WTC11 (cell line): ENCODE measurements around the gene ATP2B1. TPM values are rescaled to one million over a fixed set of nuclear protein-coding genes. Genes with fewer than 3 reads are reported as not detected.
A peak's percentile ranks its signal among the peaks of the same experiment; 100 is the strongest.

Experiments
- ATAC-seq: fragments of 200-7000 bp; cut with Tn5 transposase; 2 replicates; pipeline ENCODE4 v1.10.0; 2021; ENCODE audit warnings: mild to moderate bottlenecking, moderate library complexity
- CTCF ChIA-PET: fragments of 300-600 bp; sonication (Branson Sonifier 250); formaldehyde crosslinking; loops from one replicate; lab custom pipeline; 2021; ENCODE audit warnings: antibody characterized with exemption; lab: Charles Lee
- POLR2A ChIA-PET: fragments of 350-600 bp; sonication (Branson Sonifier 250); formaldehyde crosslinking; loops from one replicate; lab custom pipeline; 2021; ENCODE audit warnings: antibody characterized with exemption; lab: Charles Lee
- DNase-seq: peaks from one replicate; pipeline ENCODE4 v3.0.0; 2021; ENCODE audit warnings: low spot score
- H3K27ac Mint-ChIP-seq: 2 replicates; pipeline ENCODE4 v1.8.0; 2021; ENCODE audit warnings: mixed read lengths
- H3K27me3 Mint-ChIP-seq: 2 replicates; pipeline ENCODE4 v1.8.0; 2021; ENCODE audit warnings: low read depth, mild to moderate bottlenecking, moderate library complexity, mixed read lengths
- H3K36me3 Mint-ChIP-seq: 2 replicates; pipeline ENCODE4 v1.8.0; 2021; ENCODE audit warnings: mixed read lengths
- H3K4me1 Mint-ChIP-seq: 2 replicates; pipeline ENCODE4 v1.8.0; 2022; ENCODE audit warnings: mixed read lengths
- H3K4me3 Mint-ChIP-seq: 2 replicates; pipeline ENCODE4 v1.8.0; 2021; ENCODE audit warnings: mild to moderate bottlenecking, moderate library complexity, mixed read lengths
- H3K9me3 Mint-ChIP-seq: 2 replicates; pipeline ENCODE4 v1.8.0; 2021; ENCODE audit warnings: mixed read lengths
- ATF1 ChIP-seq: sonication (generic); formaldehyde crosslinking; IDR thresholded peaks from 2 replicates; pipeline ENCODE4 v1.8.1; 2023; ENCODE audit warnings: mild to moderate bottlenecking, moderate library complexity, missing genetic modification reagents
- ATF2 ChIP-seq: sonication (generic); formaldehyde crosslinking; IDR thresholded peaks from 2 replicates; pipeline ENCODE4 v1.8.1; 2022; ENCODE audit warnings: low read depth, missing genetic modification reagents, borderline replicate concordance
- E2F1 ChIP-seq: sonication (generic); formaldehyde crosslinking; IDR thresholded peaks from 2 replicates; pipeline ENCODE4 v1.8.0; 2022; ENCODE audit warnings: mild to moderate bottlenecking, missing genetic modification reagents
- FOXP1 ChIP-seq: sonication (generic); formaldehyde crosslinking; IDR thresholded peaks from 2 replicates; pipeline ENCODE4 v1.8.0; 2022; ENCODE audit warnings: missing genetic modification reagents, mild to moderate bottlenecking, moderate library complexity, borderline replicate concordance
- MYBL2 ChIP-seq: sonication (generic); formaldehyde crosslinking; IDR thresholded peaks from 2 replicates; pipeline ENCODE4 v1.8.1; 2023; ENCODE audit warnings: mild to moderate bottlenecking, moderate library complexity, missing genetic modification reagents
- NR1H2 ChIP-seq: sonication (generic); formaldehyde crosslinking; IDR thresholded peaks from 2 replicates; pipeline ENCODE4 v1.9.0; 2021; ENCODE audit warnings: mild to moderate bottlenecking, moderate library complexity, missing genetic modification reagents
- NR3C1 ChIP-seq: sonication (generic); formaldehyde crosslinking; conservative IDR thresholded peaks from 2 replicates; pipeline ENCODE4 v1.8.1; 2023; ENCODE audit warnings: low read depth, mild to moderate bottlenecking, missing genetic modification reagents
- SP1 ChIP-seq: sonication (generic); formaldehyde crosslinking; conservative IDR thresholded peaks from 2 replicates; pipeline ENCODE4 v1.8.1; 2022; ENCODE audit warnings: missing genetic modification reagents
- TCF7 ChIP-seq: sonication (generic); formaldehyde crosslinking; IDR thresholded peaks from 2 replicates; pipeline ENCODE4 v1.8.0; 2022; ENCODE audit warnings: mild to moderate bottlenecking, low read depth, missing genetic modification reagents, moderate library complexity
- ZNF219 ChIP-seq: sonication (generic); formaldehyde crosslinking; IDR thresholded peaks from 2 replicates; pipeline ENCODE4 v1.8.0; 2023; ENCODE audit warnings: missing genetic modification reagents, mild to moderate bottlenecking, borderline replicate concordance
- ZNF232 ChIP-seq: sonication (generic); formaldehyde crosslinking; IDR thresholded peaks from 2 replicates; pipeline ENCODE4 v1.8.0; 2022; ENCODE audit warnings: mild to moderate bottlenecking, missing genetic modification reagents
- ZNF416 ChIP-seq: fragments of 250-450 bp; sonication (Bioruptor Pico); IDR thresholded peaks from 2 replicates; pipeline ENCODE4 v1.9.0; 2021; ENCODE audit warnings: mild to moderate bottlenecking, inconsistent platforms
- ZNF532 ChIP-seq: fragments of 250-450 bp; sonication (Bioruptor Pico); IDR thresholded peaks from 2 replicates; pipeline ENCODE4 v1.9.0; 2021; ENCODE audit warnings: mild to moderate bottlenecking, borderline replicate concordance
- total RNA-seq: library from RNA; stranded (reverse); gene quantifications from 3 replicates; pipeline ENCODE4 v1.2.3, GENCODE V29; 2021
- TF ChIP-seq, protein P1 (sequence below): sonication (generic); formaldehyde crosslinking; conservative IDR thresholded peaks from 2 replicates; pipeline ENCODE4 v1.8.1; 2022; ENCODE audit warnings: mild to moderate bottlenecking, missing genetic modification reagents
- TF ChIP-seq, protein P2 (sequence below): sonication (generic); formaldehyde crosslinking; IDR thresholded peaks from 2 replicates; pipeline ENCODE4 v1.8.1; 2022; ENCODE audit warnings: low read depth, mild to moderate bottlenecking, moderate library complexity, missing genetic modification reagents, borderline replicate concordance
- TF ChIP-seq, protein P3 (sequence below): sonication (generic); formaldehyde crosslinking; IDR thresholded peaks from 2 replicates; pipeline ENCODE4 v1.8.1; 2023; ENCODE audit warnings: mild to moderate bottlenecking, missing genetic modification reagents
- TF ChIP-seq, protein P4 (sequence below): sonication (generic); formaldehyde crosslinking; IDR thresholded peaks from 2 replicates; pipeline ENCODE4 v1.8.0; 2022; ENCODE audit warnings: mild to moderate bottlenecking, missing genetic modification reagents
- TF ChIP-seq, protein P5 (sequence below): sonication (generic); formaldehyde crosslinking; IDR thresholded peaks from 2 replicates; pipeline ENCODE4 v1.8.0; 2023; ENCODE audit warnings: mild to moderate bottlenecking, missing genetic modification reagents
- TF ChIP-seq, protein P6 (sequence below): sonication (generic); formaldehyde crosslinking; IDR thresholded peaks from 2 replicates; pipeline ENCODE4 v1.8.0; 2022; ENCODE audit warnings: missing genetic modification reagents

The ATP2B1 gene
- total RNA-seq, 1 experiment from 2014 or later, result 31.7 TPM

- no peaks in the 10 kb centered on the region for H3K9me3 Mint-ChIP-seq
- ATAC-seq, result no peak
- H3K27ac Mint-ChIP-seq, result peak overlapping the region; percentile 57; the same call in 1 of the 2 replicates
- ChIA-PET POLR2A (no interaction called here), CTCF (interaction anchor here (0.8 kb wide), 1 partner anchor 9 kb away, joined by 5 read pairs; no protein-coding TSS in a partner anchor)
- H3K36me3 Mint-ChIP-seq, result no peaks in the 10 kb centered on the region
- no peak for DNase-seq
- H3K4me3 Mint-ChIP-seq, result no peak overlapping the region
- H3K4me1 Mint-ChIP-seq, result peaks cover 22% of the 10 kb centered on the region
- no peaks in the 10 kb centered on the region for H3K27me3 Mint-ChIP-seq
- TF ChIP-seq, protein P1, sequence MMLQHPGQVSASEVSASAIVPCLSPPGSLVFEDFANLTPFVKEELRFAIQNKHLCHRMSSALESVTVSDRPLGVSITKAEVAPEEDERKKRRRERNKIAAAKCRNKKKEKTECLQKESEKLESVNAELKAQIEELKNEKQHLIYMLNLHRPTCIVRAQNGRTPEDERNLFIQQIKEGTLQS (CRISPR knock-in tag), result no peak
- TF ChIP-seq, protein P2, sequence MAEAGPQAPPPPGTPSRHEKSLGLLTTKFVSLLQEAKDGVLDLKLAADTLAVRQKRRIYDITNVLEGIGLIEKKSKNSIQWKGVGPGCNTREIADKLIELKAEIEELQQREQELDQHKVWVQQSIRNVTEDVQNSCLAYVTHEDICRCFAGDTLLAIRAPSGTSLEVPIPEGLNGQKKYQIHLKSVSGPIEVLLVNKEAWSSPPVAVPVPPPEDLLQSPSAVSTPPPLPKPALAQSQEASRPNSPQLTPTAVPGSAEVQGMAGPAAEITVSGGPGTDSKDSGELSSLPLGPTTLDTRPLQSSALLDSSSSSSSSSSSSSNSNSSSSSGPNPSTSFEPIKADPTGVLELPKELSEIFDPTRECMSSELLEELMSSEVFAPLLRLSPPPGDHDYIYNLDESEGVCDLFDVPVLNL (CRISPR knock-in tag), result no peak
- TF ChIP-seq NR1H2 (CRISPR knock-in tag) (no peak), ATF2 (CRISPR knock-in tag) (no peak), SP1 (no peak), MYBL2 (CRISPR knock-in tag) (no peak), ZNF219 (CRISPR knock-in tag) (no peak), ZNF532 (no peak), NR3C1 (CRISPR knock-in tag) (no peak), ATF1 (no peak), ZNF232 (CRISPR knock-in tag) (no peak), E2F1 (no peak), ZNF416 (CRISPR knock-in tag) (no peak), TCF7 (CRISPR knock-in tag) (no peak), FOXP1 (CRISPR knock-in tag) (no peak)
- TF ChIP-seq, protein P3, sequence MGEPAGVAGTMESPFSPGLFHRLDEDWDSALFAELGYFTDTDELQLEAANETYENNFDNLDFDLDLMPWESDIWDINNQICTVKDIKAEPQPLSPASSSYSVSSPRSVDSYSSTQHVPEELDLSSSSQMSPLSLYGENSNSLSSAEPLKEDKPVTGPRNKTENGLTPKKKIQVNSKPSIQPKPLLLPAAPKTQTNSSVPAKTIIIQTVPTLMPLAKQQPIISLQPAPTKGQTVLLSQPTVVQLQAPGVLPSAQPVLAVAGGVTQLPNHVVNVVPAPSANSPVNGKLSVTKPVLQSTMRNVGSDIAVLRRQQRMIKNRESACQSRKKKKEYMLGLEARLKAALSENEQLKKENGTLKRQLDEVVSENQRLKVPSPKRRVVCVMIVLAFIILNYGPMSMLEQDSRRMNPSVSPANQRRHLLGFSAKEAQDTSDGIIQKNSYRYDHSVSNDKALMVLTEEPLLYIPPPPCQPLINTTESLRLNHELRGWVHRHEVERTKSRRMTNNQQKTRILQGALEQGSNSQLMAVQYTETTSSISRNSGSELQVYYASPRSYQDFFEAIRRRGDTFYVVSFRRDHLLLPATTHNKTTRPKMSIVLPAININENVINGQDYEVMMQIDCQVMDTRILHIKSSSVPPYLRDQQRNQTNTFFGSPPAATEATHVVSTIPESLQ (CRISPR knock-in tag), result no peak
- TF ChIP-seq, protein P4, sequence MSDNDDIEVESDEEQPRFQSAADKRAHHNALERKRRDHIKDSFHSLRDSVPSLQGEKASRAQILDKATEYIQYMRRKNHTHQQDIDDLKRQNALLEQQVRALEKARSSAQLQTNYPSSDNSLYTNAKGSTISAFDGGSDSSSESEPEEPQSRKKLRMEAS (CRISPR knock-in tag), result no peak
- TF ChIP-seq, protein P5, sequence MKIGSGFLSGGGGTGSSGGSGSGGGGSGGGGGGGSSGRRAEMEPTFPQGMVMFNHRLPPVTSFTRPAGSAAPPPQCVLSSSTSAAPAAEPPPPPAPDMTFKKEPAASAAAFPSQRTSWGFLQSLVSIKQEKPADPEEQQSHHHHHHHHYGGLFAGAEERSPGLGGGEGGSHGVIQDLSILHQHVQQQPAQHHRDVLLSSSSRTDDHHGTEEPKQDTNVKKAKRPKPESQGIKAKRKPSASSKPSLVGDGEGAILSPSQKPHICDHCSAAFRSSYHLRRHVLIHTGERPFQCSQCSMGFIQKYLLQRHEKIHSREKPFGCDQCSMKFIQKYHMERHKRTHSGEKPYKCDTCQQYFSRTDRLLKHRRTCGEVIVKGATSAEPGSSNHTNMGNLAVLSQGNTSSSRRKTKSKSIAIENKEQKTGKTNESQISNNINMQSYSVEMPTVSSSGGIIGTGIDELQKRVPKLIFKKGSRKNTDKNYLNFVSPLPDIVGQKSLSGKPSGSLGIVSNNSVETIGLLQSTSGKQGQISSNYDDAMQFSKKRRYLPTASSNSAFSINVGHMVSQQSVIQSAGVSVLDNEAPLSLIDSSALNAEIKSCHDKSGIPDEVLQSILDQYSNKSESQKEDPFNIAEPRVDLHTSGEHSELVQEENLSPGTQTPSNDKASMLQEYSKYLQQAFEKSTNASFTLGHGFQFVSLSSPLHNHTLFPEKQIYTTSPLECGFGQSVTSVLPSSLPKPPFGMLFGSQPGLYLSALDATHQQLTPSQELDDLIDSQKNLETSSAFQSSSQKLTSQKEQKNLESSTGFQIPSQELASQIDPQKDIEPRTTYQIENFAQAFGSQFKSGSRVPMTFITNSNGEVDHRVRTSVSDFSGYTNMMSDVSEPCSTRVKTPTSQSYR (CRISPR knock-in tag), result no peak
- TF ChIP-seq, protein P6, sequence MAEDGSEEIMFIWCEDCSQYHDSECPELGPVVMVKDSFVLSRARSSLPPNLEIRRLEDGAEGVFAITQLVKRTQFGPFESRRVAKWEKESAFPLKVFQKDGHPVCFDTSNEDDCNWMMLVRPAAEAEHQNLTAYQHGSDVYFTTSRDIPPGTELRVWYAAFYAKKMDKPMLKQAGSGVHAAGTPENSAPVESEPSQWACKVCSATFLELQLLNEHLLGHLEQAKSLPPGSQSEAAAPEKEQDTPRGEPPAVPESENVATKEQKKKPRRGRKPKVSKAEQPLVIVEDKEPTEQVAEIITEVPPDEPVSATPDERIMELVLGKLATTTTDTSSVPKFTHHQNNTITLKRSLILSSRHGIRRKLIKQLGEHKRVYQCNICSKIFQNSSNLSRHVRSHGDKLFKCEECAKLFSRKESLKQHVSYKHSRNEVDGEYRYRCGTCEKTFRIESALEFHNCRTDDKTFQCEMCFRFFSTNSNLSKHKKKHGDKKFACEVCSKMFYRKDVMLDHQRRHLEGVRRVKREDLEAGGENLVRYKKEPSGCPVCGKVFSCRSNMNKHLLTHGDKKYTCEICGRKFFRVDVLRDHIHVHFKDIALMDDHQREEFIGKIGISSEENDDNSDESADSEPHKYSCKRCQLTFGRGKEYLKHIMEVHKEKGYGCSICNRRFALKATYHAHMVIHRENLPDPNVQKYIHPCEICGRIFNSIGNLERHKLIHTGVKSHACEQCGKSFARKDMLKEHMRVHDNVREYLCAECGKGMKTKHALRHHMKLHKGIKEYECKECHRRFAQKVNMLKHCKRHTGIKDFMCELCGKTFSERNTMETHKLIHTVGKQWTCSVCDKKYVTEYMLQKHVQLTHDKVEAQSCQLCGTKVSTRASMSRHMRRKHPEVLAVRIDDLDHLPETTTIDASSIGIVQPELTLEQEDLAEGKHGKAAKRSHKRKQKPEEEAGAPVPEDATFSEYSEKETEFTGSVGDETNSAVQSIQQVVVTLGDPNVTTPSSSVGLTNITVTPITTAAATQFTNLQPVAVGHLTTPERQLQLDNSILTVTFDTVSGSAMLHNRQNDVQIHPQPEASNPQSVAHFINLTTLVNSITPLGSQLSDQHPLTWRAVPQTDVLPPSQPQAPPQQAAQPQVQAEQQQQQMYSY (CRISPR knock-in tag), result no peak
Observed at GRCh38 chr12:89689306-89689705, 19.3 kb downstream of the ATP2B1 start.
